ENCODE measurements around the gene PIWIL4. TPM values are rescaled to one million over a fixed set of nuclear protein-coding genes. Genes with fewer than 3 reads are reported as not detected.
A peak's percentile ranks its signal among the peaks of the same experiment; 100 is the strongest.
"Not testable (repeated sequence)": the region's sequence is repeated elsewhere in the genome, so short reads cannot be mapped to it uniquely, and the experiment has no call there.

Gene PIWIL4
- total RNA-seq, 1 experiment from 2014 or later: not detected

GRCh38 chr11:94632356-94632755 lies 65.2 kb downstream of the PIWIL4 start:
- Histone ChIP-seq H3K27ac (no peak overlapping the region), H3K36me3 (no peaks in the 10 kb centered on the region)
- no peak for DNase-seq

DNA sequence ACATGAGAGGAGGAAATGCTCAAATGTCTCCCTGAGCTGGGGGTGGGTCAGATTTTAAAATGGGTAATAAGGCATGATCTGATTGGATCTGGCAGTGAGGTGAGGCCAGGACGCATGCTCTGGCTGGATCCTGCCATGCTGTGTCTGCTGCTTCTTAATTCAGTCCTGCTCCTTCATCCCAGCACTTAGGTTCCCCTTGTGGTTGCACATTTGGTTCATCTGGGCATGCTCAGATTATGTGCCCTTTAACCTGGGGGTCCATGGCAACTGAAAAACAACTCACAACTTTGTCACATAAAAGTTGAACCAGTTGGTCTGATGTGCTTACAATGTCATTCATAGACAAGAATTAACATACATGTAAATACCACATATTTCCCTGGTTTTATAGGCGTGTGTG lies 67.9 kb downstream of the PIWIL4 start:
- H3K4me3 ChIP-seq: no peak overlapping the region
- H3K4me1 ChIP-seq: no peaks in the 10 kb centered on the region
- no peaks in the 10 kb centered on the region for H3K9me3 ChIP-seq (replicated peaks)
- H3K36me3 ChIP-seq: no peaks in the 10 kb centered on the region
- H3K27ac ChIP-seq: no peak overlapping the region
- no peak for DNase-seq
- no peaks in the 10 kb centered on the region for H3K27me3 ChIP-seq

More at GRCh38 chr11:94632356-94632755, 65.2 kb downstream of the PIWIL4 start:
- Histone ChIP-seq H3K27me3 (no peaks in the 10 kb centered on the region), H3K9me3 (replicated peaks) (no peaks in the 10 kb centered on the region), H3K4me1 (no peaks in the 10 kb centered on the region), H3K4me3 (no peak overlapping the region)

GRCh38 chr11:94636388-94636949 lies 69.3 kb downstream of the PIWIL4 start:
- DNase-seq: no peak
- H3K27me3 ChIP-seq: no peaks in the 10 kb centered on the region

GRCh38 chr11:94638301-94638901 lies 71.2 kb downstream of the PIWIL4 start:
- no peaks in the 10 kb centered on the region for H3K9me3 ChIP-seq (replicated peaks)
- no peaks in the 10 kb centered on the region for H3K36me3 ChIP-seq
- H3K4me3 ChIP-seq: no peak overlapping the region
- no peak for DNase-seq
- no peak overlapping the region for H3K27ac ChIP-seq
- no peaks in the 10 kb centered on the region for H3K4me1 ChIP-seq
- no peaks in the 10 kb centered on the region for H3K27me3 ChIP-seq

More at GRCh38 chr11:94636388-94636949, 69.3 kb downstream of the PIWIL4 start:
- no peaks in the 10 kb centered on the region for H3K36me3 ChIP-seq
- no peaks in the 10 kb centered on the region for H3K9me3 ChIP-seq (replicated peaks)
- no peak overlapping the region for H3K27ac ChIP-seq
- no peaks in the 10 kb centered on the region for H3K4me1 ChIP-seq
- H3K4me3 ChIP-seq: no peak overlapping the region

GRCh38 chr11:94638902-94639373 lies 71.8 kb downstream of the PIWIL4 start:
- Histone ChIP-seq H3K4me3 (no peak overlapping the region), H3K4me1 (no peaks in the 10 kb centered on the region), H3K27ac (no peak overlapping the region), H3K36me3 (no peaks in the 10 kb centered on the region), H3K9me3 (replicated peaks) (no peaks in the 10 kb centered on the region), H3K27me3 (no peaks in the 10 kb centered on the region)
- DNase-seq: no peak

GRCh38 chr11:94639901-94640721 lies 72.9 kb downstream of the PIWIL4 start:
- Histone ChIP-seq H3K27me3 (no peaks in the 10 kb centered on the region), H3K4me1 (no peaks in the 10 kb centered on the region), H3K36me3 (no peaks in the 10 kb centered on the region), H3K4me3 (no peak overlapping the region), H3K9me3 (replicated peaks) (no peaks in the 10 kb centered on the region), H3K27ac (no peak overlapping the region)
- no peak for DNase-seq

DNA sequence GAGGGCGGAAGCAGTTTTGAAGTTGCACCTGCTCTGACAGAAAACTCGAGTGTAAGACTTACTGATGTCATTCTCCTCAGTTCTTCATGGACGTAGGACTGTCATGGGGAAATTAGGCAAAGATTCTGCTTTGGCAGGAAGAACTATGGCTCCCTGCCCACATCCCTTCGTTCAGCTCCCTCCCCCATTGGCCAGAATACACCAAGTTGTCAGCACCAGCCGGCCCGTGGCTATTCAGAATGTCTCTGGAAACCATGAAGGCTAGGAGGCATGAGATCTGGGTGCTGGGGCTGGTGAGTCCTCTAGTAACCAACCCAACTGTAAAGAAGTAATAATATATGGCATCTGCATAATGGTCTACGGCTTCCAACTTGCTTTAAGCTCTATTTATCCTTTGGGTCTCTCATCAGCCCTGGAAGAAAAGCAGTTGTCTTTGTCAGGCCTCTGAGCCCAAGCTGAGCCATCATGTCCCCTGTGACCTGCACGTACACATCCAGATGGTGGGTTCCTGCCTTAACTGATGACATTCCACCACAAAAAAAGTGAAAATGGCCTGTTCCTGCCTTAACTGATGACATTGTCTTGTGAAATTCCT lies 74.1 kb downstream of the PIWIL4 start:
- no peaks in the 10 kb centered on the region for H3K27me3 ChIP-seq
- no peak for DNase-seq
- no peak overlapping the region for H3K4me3 ChIP-seq

GRCh38 chr11:94643186-94643585 lies 76.0 kb downstream of the PIWIL4 start:
- not testable (repeated sequence) for H3K27ac ChIP-seq; H3K9me3 ChIP-seq (replicated peaks)

More for the DNA sequence above, 74.1 kb downstream of the PIWIL4 start:
- no peak overlapping the region for H3K27ac ChIP-seq
- no peaks in the 10 kb centered on the region for H3K4me1 ChIP-seq
- H3K9me3 ChIP-seq (replicated peaks): no peaks in the 10 kb centered on the region
- H3K36me3 ChIP-seq: no peaks in the 10 kb centered on the region

GRCh38 chr11:94647926-94648325 lies 80.8 kb downstream of the PIWIL4 start:
- H3K4me1 ChIP-seq: no peaks in the 10 kb centered on the region
- no peak overlapping the region for H3K4me3 ChIP-seq
- no peak for DNase-seq
- no peaks in the 10 kb centered on the region for H3K9me3 ChIP-seq (replicated peaks)
- no peak overlapping the region for H3K27ac ChIP-seq
- no peaks in the 10 kb centered on the region for H3K36me3 ChIP-seq
- H3K27me3 ChIP-seq: no peaks in the 10 kb centered on the region

More at GRCh38 chr11:94643186-94643585, 76.0 kb downstream of the PIWIL4 start:
- H3K4me3 ChIP-seq, DNase-seq, H3K27me3 ChIP-seq, H3K36me3 ChIP-seq, H3K4me1 ChIP-seq: not testable (repeated sequence)

DNA sequence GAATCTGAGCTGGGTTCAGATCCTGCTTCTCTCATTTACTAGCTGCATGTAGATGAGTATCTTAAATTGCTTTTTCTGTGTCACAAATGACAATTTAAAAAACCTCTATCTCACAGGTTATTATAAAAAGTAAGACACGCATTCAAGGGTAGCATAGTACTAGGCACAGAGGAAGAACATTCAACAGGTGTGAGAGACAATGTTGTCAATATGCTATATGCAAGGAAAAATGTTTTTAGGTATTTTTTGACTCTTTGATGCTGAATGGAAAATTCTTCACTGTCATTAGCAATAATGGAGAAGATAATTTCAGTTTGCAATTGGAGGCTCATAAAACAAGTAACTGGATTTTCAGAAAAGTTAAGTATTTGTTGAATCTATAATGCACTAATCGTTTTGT lies 81.6 kb downstream of the PIWIL4 start:
- H3K36me3 ChIP-seq: no peaks in the 10 kb centered on the region
- H3K4me1 ChIP-seq: no peaks in the 10 kb centered on the region
- H3K27me3 ChIP-seq: no peaks in the 10 kb centered on the region
- H3K9me3 ChIP-seq (replicated peaks): no peaks in the 10 kb centered on the region
- H3K4me3 ChIP-seq: no peak overlapping the region
- no peak for DNase-seq
- H3K27ac ChIP-seq: no peak overlapping the region

- Histone ChIP-seq H3K27ac (no peak overlapping the region), H3K4me3 (no peak overlapping the region), H3K27me3 (no peaks in the 10 kb centered on the region), H3K4me1 (no peaks in the 10 kb centered on the region), H3K9me3 (replicated peaks) (no peaks in the 10 kb centered on the region), H3K36me3 (no peaks in the 10 kb centered on the region)
- no peak for DNase-seq
Measured at GRCh38 chr11:94649254-94649653, 82.1 kb downstream of the PIWIL4 start.

- no peaks in the 10 kb centered on the region for H3K4me1 ChIP-seq
- H3K27me3 ChIP-seq: no peaks in the 10 kb centered on the region
- H3K9me3 ChIP-seq (replicated peaks): no peaks in the 10 kb centered on the region
- H3K27ac ChIP-seq: no peak overlapping the region
- no peaks in the 10 kb centered on the region for H3K36me3 ChIP-seq
- H3K4me3 ChIP-seq: no peak overlapping the region
- no peak for DNase-seq
Measured at GRCh38 chr11:94649964-94650623, 82.9 kb downstream of the PIWIL4 start.

DNA sequence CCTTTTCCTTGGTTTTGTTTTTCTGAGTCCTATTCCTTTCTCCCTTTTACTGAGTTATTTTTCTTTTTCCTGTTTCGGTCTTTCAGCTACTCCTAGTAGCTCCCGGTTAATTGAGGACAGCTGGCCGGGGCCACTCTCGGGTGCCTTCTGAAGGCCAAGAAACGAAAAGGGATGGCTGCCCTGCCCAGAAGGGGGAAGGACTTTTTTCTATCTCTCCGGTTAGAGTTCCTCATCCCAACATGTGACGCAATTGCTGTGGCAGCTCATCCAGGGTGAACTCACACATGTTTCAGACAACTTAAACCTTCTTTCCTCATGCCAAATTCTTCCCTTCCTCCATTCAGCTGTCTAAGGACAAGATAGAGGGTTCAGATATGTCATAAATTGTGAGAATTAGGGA lies 83.6 kb downstream of the PIWIL4 start:
- no peaks in the 10 kb centered on the region for H3K4me1 ChIP-seq

GRCh38 chr11:94652735-94653284 lies 85.6 kb downstream of the PIWIL4 start:
- Histone ChIP-seq H3K27ac (no peak overlapping the region), H3K36me3 (no peaks in the 10 kb centered on the region), H3K4me3 (no peak overlapping the region), H3K9me3 (replicated peaks) (no peaks in the 10 kb centered on the region), H3K27me3 (no peaks in the 10 kb centered on the region), H3K4me1 (no peaks in the 10 kb centered on the region)
- DNase-seq: no peak

More for the DNA sequence above, 83.6 kb downstream of the PIWIL4 start:
- Histone ChIP-seq H3K27me3 (no peaks in the 10 kb centered on the region), H3K36me3 (no peaks in the 10 kb centered on the region), H3K27ac (no peak overlapping the region), H3K9me3 (replicated peaks) (no peaks in the 10 kb centered on the region), H3K4me3 (no peak overlapping the region)
- peak in 1 of 2 experiments; percentile 5 for DNase-seq
